Caki2 (cell line): ENCODE results near the gene PLCB1. TPM values are rescaled to one million over a fixed set of nuclear protein-coding genes. Genes with fewer than 3 reads are reported as not detected.

Experiments used
- DNase-seq: peaks from one replicate; pipeline ENCODE4 v3.0.0-alpha.2; 2015; ENCODE audit warnings: low read depth
- in situ Hi-C: cut with HindIII; loops from 2 replicates; pipeline ENCODE4 v1.10.0; 2016; ENCODE audit warnings: low sequenced_read_pairs, low pct_unique_long_range_greater_than_20kb, mixed read lengths
- total RNA-seq: library from RNA; depleted of rRNA; stranded (reverse); fragments of >200 nt; shearing (Covaris generic); gene quantifications from 2 replicates; pipeline ENCODE4 v1.2.3, GENCODE V29; 2014; ENCODE audit warnings: low replicate concordance

The PLCB1 gene
- total RNA-seq, 1 experiment from 2014 or later = 2.4 TPM

GRCh38 chr20:8190043-8190880 is 58.2 kb downstream of the PLCB1 start:
- DNase-seq = no peak
- in situ Hi-C loops = no loop called here

GRCh38 chr20:8194721-8195120 is 62.7 kb downstream of the PLCB1 start:
- in situ Hi-C loops = no loop called here
- no peak for DNase-seq

GRCh38 chr20:8196096-8196495 is 64.0 kb downstream of the PLCB1 start:
- DNase-seq = no peak
- in situ Hi-C loops = no loop called here

DNA sequence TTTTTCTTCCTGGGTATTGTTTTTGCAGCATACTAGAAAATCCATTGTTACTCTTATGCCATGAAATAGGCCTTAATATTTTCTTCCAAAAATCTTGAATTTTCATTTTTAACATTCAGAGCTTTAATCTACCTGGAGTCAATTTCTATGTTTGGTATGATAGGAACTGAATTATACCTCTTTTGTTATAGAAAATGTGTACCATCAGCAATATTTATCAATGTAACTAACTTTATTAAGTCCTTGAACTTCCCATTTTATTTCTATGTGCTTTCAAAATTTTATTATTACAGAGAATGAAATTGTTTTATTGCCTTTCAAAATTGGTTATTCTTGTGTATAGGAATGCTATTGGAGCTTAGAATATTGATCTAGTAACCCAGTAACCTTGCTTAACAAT is 68.2 kb downstream of the PLCB1 start:
- in situ Hi-C loops = no loop called here
- no peak for DNase-seq

- DNase-seq = no peak
- in situ Hi-C loops = no loop called here
Observed at GRCh38 chr20:8203366-8203765, 71.3 kb downstream of the PLCB1 start.

GRCh38 chr20:8205996-8206395 is 73.9 kb downstream of the PLCB1 start:
- no peak for DNase-seq

GRCh38 chr20:8208226-8208625 is 76.2 kb downstream of the PLCB1 start:
- in situ Hi-C loops = no loop called here
- DNase-seq = no peak

More at GRCh38 chr20:8205996-8206395, 73.9 kb downstream of the PLCB1 start:
- in situ Hi-C loops = no loop called here

DNA sequence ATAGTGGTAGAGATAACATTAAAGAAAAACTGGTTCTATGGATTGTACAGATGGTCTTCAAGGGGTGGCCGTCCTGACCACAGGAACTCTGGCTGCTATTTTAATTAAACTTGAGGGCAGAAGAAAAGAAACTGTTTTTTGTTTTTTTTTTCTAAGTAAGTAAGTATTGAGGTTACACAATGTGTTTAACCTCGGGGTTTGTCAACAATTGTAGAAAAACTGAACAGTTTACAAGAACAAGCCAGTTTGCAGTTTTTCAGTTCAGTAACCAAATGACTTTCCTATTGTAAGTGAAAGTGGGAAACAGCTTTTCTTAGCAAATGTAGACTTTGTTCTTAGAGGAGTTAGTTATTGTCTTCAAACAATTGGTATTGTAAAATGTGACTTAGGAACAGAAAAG is 77.0 kb downstream of the PLCB1 start:
- no peak for DNase-seq
- in situ Hi-C loops = no loop called here

GRCh38 chr20:8210749-8211148 is 78.7 kb downstream of the PLCB1 start:
- no peak for DNase-seq
- in situ Hi-C loops = no loop called here

GRCh38 chr20:8212286-8212685 is 80.2 kb downstream of the PLCB1 start:
- DNase-seq = no peak
- in situ Hi-C loops = no loop called here

GRCh38 chr20:8213270-8213669 is 81.2 kb downstream of the PLCB1 start:
- in situ Hi-C loops = no loop called here
- no peak for DNase-seq

DNA sequence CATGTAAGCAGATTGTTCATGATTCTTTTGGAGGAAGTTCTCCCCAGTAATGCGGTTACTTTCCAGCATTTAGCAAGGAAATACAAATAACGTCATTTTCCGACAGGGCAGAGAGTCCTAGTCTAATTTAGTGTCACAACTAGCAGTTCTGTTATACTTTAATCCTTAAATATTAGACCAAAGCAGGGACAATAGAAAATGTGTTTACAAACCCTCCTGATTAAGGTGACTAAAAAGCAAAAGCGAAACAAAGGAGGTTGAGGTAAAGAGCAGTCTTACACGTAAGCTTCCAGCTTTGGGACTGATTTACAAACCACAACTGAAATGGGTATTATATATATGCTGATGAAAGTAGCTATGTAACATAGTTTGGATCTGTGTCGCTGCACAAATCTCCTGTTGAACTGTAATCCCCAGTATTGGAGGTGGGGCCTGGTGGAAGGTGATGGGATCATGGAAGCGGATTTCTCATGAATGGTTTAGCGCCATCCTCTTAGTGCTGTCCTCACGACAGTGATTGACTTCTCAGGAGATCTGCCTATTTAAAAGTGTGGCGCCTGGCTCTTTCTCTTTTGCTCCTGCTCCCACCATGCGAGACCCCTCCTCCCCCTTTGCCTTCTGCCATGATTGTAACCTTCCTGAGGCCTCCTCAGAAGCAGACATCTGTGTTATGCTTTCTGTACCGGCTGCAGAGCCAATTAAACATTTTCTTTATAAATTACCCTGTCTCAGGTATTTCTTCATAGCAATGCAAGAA is 81.9 kb downstream of the PLCB1 start:
- in situ Hi-C loops = no loop called here
- no peak for DNase-seq

DNA sequence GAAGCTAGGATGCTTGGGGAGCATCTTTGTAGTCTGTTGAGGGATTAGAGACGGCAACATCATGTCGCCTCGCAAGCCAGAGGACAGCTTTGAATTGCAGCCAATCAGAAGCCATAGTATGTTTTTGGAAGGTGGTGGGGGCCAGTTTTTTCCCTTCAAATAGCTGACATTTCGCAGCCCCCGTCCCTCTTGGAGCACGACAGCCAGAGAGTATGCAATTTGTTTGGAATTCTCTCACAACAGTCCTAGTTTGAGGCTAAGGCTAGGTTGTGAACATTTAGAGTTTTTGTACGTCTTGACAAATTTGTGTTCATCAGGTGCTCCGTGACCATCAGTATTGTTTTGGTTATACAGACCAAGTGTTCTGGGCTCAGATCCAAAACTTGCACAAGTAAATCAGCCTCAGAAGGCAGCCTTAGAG is 83.3 kb downstream of the PLCB1 start:
- no peak for DNase-seq
- in situ Hi-C loops = no loop called here

DNA sequence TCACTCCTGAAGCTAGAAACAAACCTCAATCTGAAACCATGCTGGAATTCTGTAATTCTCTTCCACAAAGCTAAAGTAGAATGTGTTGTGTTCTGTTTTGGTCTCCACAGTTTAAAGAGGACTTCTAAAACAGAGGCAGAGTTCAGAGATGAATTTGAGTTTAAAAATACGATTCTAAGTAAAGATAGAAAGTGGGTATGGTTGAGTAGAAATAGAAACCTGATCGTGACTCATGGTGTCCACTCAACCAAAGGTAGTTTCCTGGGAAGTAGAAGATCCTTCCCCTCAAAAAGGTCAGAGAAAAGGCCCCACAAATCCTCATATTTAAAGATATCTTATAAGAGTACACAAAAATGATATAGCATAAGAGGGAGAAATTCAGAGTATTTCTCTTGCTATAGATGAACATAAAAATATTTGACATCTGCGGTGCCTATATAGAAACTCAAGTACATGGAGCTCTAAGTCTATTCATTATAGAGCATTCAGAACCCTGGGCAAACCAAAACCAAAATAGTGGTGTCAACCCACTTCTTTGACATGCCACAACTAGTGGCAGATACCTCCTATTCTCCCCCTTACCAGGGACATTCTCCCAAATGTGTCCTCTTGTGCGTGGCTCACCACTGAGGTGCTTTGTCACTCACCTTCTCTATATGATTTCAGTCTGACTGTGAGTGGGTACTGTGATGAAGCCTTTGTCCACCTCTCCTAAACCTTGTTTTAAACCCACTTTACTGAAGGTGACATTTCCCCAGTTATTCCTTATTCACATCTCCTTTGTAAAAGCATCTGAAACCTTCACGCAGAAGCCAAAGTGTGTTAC is 84.5 kb downstream of the PLCB1 start:
- in situ Hi-C loops = no loop called here
- DNase-seq = no peak

DNA sequence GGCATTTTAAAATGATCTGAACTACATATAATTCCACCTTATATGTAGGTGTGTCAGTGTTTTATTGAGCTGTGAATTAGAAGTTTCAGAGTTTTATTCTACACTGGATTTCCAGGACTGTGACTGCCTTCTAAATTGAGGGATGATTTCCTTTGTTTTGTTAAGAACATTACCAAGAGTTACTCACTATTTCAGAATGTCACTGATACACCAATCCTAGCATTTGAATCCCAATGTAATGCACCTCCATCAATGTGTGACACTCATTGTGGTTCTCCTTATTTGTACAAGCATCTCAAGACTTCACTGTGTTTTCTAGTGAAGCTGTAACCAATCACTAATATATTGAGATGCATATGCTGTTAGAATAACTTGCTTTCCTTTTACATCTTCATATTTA is 86.8 kb downstream of the PLCB1 start:
- in situ Hi-C loops = no loop called here
- no peak for DNase-seq

GRCh38 chr20:8219403-8219802 is 87.3 kb downstream of the PLCB1 start:
- in situ Hi-C loops = no loop called here

GRCh38 chr20:8220716-8221115 is 88.7 kb downstream of the PLCB1 start:
- DNase-seq = no peak
- in situ Hi-C loops = no loop called here

More at GRCh38 chr20:8219403-8219802, 87.3 kb downstream of the PLCB1 start:
- no peak for DNase-seq

DNA sequence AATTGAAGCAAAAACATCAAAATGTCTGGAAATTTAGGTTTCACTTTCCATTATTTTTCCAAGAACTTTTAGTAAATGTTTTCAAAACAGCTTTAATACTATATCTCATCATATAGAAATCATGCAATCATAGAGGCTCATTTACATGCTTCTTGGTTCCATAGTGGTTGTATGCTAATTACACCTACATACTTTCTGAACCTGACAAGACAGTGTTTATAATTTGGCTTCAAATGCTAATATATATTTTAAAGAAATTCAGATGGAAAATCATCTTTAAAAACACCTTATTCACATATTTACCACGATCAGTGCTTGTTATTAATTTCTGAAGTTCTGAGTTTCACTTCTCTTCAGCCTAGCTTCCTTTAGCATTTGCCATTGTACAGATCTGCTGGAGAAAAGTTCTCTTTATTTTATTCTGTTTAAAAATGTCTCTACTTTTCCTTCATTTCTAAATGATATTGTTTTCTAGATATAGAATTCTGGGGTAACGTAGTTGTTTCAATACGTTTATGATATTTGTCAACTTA is 89.9 kb downstream of the PLCB1 start:
- in situ Hi-C loops = no loop called here
- DNase-seq = no peak
